HG03108 (cell line): ENCODE measurements around the gene ELMO1.

Source experiments
- ATAC-seq: cut with Tn5 transposase; IDR thresholded peaks from one replicate; pipeline ENCODE4 v1.9.1; 2021; ENCODE audit warnings: moderate library complexity; ENCODE audit not compliant: unreplicated experiment

ELMO1 gene

GRCh38 chr7:37231613-37232012 lies 217.1 kb downstream of the ELMO1 start:
- no peak for ATAC-seq

- no peak for ATAC-seq
Observed at GRCh38 chr7:37230221-37230620, 218.4 kb downstream of the ELMO1 start.

GRCh38 chr7:37229381-37229780 lies 219.3 kb downstream of the ELMO1 start:
- ATAC-seq = no peak

GRCh38 chr7:37225285-37225969 lies 223.2 kb downstream of the ELMO1 start:
- ATAC-seq = no peak

- ATAC-seq = no peak
Observed at GRCh38 chr7:37224746-37225145, 223.9 kb downstream of the ELMO1 start.

GRCh38 chr7:37220664-37221063 lies 228.0 kb downstream of the ELMO1 start:
- no peak for ATAC-seq

GRCh38 chr7:37218956-37219355 lies 229.7 kb downstream of the ELMO1 start:
- no peak for ATAC-seq

- ATAC-seq = no peak
Observed at GRCh38 chr7:37216923-37217322, 231.7 kb downstream of the ELMO1 start.

GRCh38 chr7:37216156-37216852 lies 232.4 kb downstream of the ELMO1 start:
- ATAC-seq = no peak

GRCh38 chr7:37215290-37215923 lies 233.3 kb downstream of the ELMO1 start:
- no peak for ATAC-seq

- ATAC-seq = no peak
Observed at GRCh38 chr7:37212556-37212955, 236.1 kb downstream of the ELMO1 start.

GRCh38 chr7:37212051-37212450 lies 236.6 kb downstream of the ELMO1 start:
- no peak for ATAC-seq

- no peak for ATAC-seq
Observed at GRCh38 chr7:37211097-37211880, 237.4 kb downstream of the ELMO1 start.

- ATAC-seq = no peak
Observed at GRCh38 chr7:37209195-37209594, 239.5 kb downstream of the ELMO1 start.

- peak; percentile 71 for ATAC-seq
Observed at GRCh38 chr7:37208528-37208927, 240.1 kb downstream of the ELMO1 start.

- no peak for ATAC-seq
Observed at GRCh38 chr7:37206192-37206591, 242.5 kb downstream of the ELMO1 start.

GRCh38 chr7:37205451-37205850 lies 243.2 kb downstream of the ELMO1 start:
- no peak for ATAC-seq

- no peak for ATAC-seq
Observed at GRCh38 chr7:37201876-37202198, 246.8 kb downstream of the ELMO1 start.

- no peak for ATAC-seq
Observed at GRCh38 chr7:37201003-37201875, 247.4 kb downstream of the ELMO1 start.

- no peak for ATAC-seq
Observed at GRCh38 chr7:37198906-37199485, 249.7 kb downstream of the ELMO1 start.
